NK-92 (cell line): ENCODE results near the gene MB21D2.
"Not testable (repeated sequence)": the region's sequence is repeated elsewhere in the genome, so short reads cannot be mapped to it uniquely, and the experiment has no call there.

Experiments used
- DNase-seq: peaks from one replicate; lab custom pipeline; 2025; ENCODE audit not compliant: unreplicated experiment; lab: John Stamatoyannopoulos, UW

Gene MB21D2

GRCh38 chr3:192816351-192816750 is 101.3 kb downstream of the MB21D2 start:
- no peak for DNase-seq

- DNase-seq, result no peak
Observed at GRCh38 chr3:192812743-192813383, 104.8 kb downstream of the MB21D2 start.

- DNase-seq, result no peak
Observed at GRCh38 chr3:192805711-192806110, 111.9 kb downstream of the MB21D2 start.

- DNase-seq, result no peak
Observed at GRCh38 chr3:192804502-192804901, 113.2 kb downstream of the MB21D2 start.

GRCh38 chr3:192802957-192803899 is 114.4 kb downstream of the MB21D2 start:
- no peak for DNase-seq

- no peak for DNase-seq
Observed at GRCh38 chr3:192801985-192802384, 115.7 kb downstream of the MB21D2 start.

- DNase-seq, result no peak
Observed at GRCh38 chr3:192799721-192800120, 117.9 kb downstream of the MB21D2 start.

GRCh38 chr3:192795021-192795420 is 122.6 kb downstream of the MB21D2 start:
- DNase-seq, result no peak

GRCh38 chr3:192794216-192794615 is 123.4 kb downstream of the MB21D2 start:
- no peak for DNase-seq

- not testable (repeated sequence) for DNase-seq
Observed at GRCh38 chr3:192788816-192789515, 128.7 kb downstream of the MB21D2 start.

- no peak for DNase-seq
Observed at GRCh38 chr3:192778508-192778907, 139.1 kb downstream of the MB21D2 start.

GRCh38 chr3:192774341-192774740 is 143.3 kb downstream of the MB21D2 start:
- not testable (repeated sequence) for DNase-seq

- DNase-seq, result no peak
Observed at GRCh38 chr3:192772240-192772894, 145.3 kb downstream of the MB21D2 start.

GRCh38 chr3:192758654-192759053 is 159.0 kb downstream of the MB21D2 start:
- DNase-seq, result no peak

- DNase-seq, result no peak
Observed at GRCh38 chr3:192751148-192751547, 166.5 kb downstream of the MB21D2 start.

- DNase-seq, result no peak
Observed at GRCh38 chr3:192750201-192750600, 167.5 kb downstream of the MB21D2 start.

GRCh38 chr3:192747746-192748145 is 169.9 kb downstream of the MB21D2 start:
- no peak for DNase-seq

GRCh38 chr3:192747145-192747544 is 170.5 kb downstream of the MB21D2 start:
- DNase-seq, result no peak
